A549 (cell line): ENCODE measurements around the gene VAPB. TPM values are rescaled to one million over a fixed set of nuclear protein-coding genes. Genes with fewer than 3 reads are reported as not detected.

ENCODE experiments used
- ATAC-seq, 2 experiments: fragments of 200-7000 bp in 1 of 2; fragments of >200 bp in 1 of 2; cut with Nextera tagmentation in 1 of 2; cut with Tn5 transposase in 1 of 2; 3 replicates each; pipeline versions ENCODE4 v1.8.0 to v1.9.1; 2018 to 2020; ENCODE audit warnings: mild to moderate bottlenecking in 1 of 2, moderate library complexity in 1 of 2
- CTCF ChIA-PET: fragments of 300-600 bp; sonication (Branson Sonifier 250); formaldehyde crosslinking; extraction: SDS; loops from one replicate; lab custom pipeline; 2021; ENCODE audit warnings: antibody characterized with exemption, inconsistent platforms; lab: Yijun Ruan, JAX
- POLR2A ChIA-PET: fragments of 350-600 bp; formaldehyde crosslinking; extraction: SDS; loops from one replicate; lab custom pipeline; 2021; ENCODE audit warnings: antibody characterized with exemption, inconsistent platforms; lab: Yijun Ruan, JAX
- DNase-seq, 2 experiments: peaks; one replicate each; pipeline versions ENCODE4 v3.0.0 to v3.0.0-alpha.2; 2011 to 2016; ENCODE audit warnings: low read depth in 1 of 2, low spot score in 1 of 2
- FAIRE-seq: peaks from 2 replicates; lab custom pipeline; 2011; peaks lifted over from hg19 to GRCh38; lab: Jason Lieb, UNC
- H3K27ac ChIP-seq, 2 experiments: fragments of >200 bp; sonication (Bioruptor Twin); formaldehyde crosslinking; 3 replicates each; pipeline ENCODE4 v1.5.1; 2016 to 2017
- H3K4me1 ChIP-seq: fragments of >200 bp; sonication (Bioruptor Twin); formaldehyde crosslinking; 3 replicates; pipeline ENCODE4 v1.6.1; 2016
- H3K4me2 ChIP-seq: fragments of >200 bp; sonication (Bioruptor Twin); formaldehyde crosslinking; 3 replicates; pipeline ENCODE4 v1.6.1; 2016
- H3K4me3 ChIP-seq: fragments of >200 bp; sonication (Bioruptor Twin); formaldehyde crosslinking; 3 replicates; pipeline ENCODE4 v1.5.1; 2016
- H3K9me3 ChIP-seq: fragments of >200 bp; sonication (Bioruptor Twin); formaldehyde crosslinking; 3 replicates; pipeline ENCODE4 v1.6.1; 2016
- BHLHE40 ChIP-seq: IDR thresholded peaks from 2 replicates; pipeline ENCODE4 v1.6.1; 2012; ENCODE audit warnings: low read depth, low read length, inconsistent platforms
- CBX2 ChIP-seq: fragments of 200-600 bp; sonication (generic); IDR thresholded peaks from 2 replicates; pipeline ENCODE4 v1.6.1; 2016; ENCODE audit warnings: low read depth, mild to moderate bottlenecking, borderline replicate concordance
- CBX8 ChIP-seq: fragments of 200-600 bp; sonication (generic); IDR thresholded peaks from 2 replicates; pipeline ENCODE4 v1.6.1; 2016
- CHD2 ChIP-seq: fragments of 150-350 bp; IDR thresholded peaks from 2 replicates; pipeline ENCODE4 v1.6.1; 2014; ENCODE audit warnings: low read length; ENCODE audit not compliant: partially characterized antibody
- EP300 ChIP-seq, 2 experiments: fragments of >200 bp; sonication (Bioruptor Twin); formaldehyde crosslinking; IDR thresholded peaks; 2 replicates in 1 of 2; 3 replicates in 1 of 2; pipeline ENCODE4 v1.6.1; 2016 to 2017
- ESRRA ChIP-seq: fragments of 150-350 bp; IDR thresholded peaks from 2 replicates; pipeline ENCODE4 v1.6.1; 2014; ENCODE audit warnings: mild to moderate bottlenecking, low read length, borderline replicate concordance
- FOXS1 ChIP-seq: fragments of 250-450 bp; sonication (Bioruptor Pico); IDR thresholded peaks from 2 replicates; pipeline ENCODE4 v1.5.0; 2020; ENCODE audit warnings: mild to moderate bottlenecking, moderate library complexity
- GATA3 ChIP-seq: IDR thresholded peaks from 2 replicates; pipeline ENCODE4 v1.6.1; 2012; ENCODE audit warnings: borderline replicate concordance
- HOXA7 ChIP-seq: fragments of 250-450 bp; sonication (Bioruptor Pico); IDR thresholded peaks from 2 replicates; pipeline ENCODE4 v1.5.0; 2020; ENCODE audit warnings: mild to moderate bottlenecking, moderate library complexity
- JUN ChIP-seq, 2 experiments: fragments of >200 bp; sonication (Bioruptor Twin); formaldehyde crosslinking; IDR thresholded peaks; 2 replicates in 1 of 2; 3 replicates in 1 of 2; pipeline ENCODE4 v1.6.1; 2016 to 2017
- KDM1A ChIP-seq: fragments of 200-600 bp; sonication (generic); IDR thresholded peaks from 2 replicates; pipeline ENCODE4 v1.6.1; 2016; ENCODE audit warnings: low read depth, mild to moderate bottlenecking
- KDM5A ChIP-seq: fragments of 200-600 bp; sonication (generic); IDR thresholded peaks from 2 replicates; pipeline ENCODE4 v1.6.1; 2016; ENCODE audit warnings: antibody characterized with exemption, mild to moderate bottlenecking
- MAFK ChIP-seq: fragments of 450-650 bp; IDR thresholded peaks from 2 replicates; pipeline ENCODE4 v1.6.1; 2014; ENCODE audit not compliant: partially characterized antibody
- MAZ ChIP-seq: fragments of 150-350 bp; IDR thresholded peaks from 2 replicates; pipeline ENCODE4 v1.6.1; 2014; ENCODE audit warnings: antibody characterized with exemption, low read depth, low read length, borderline replicate concordance
- MYC ChIP-seq: IDR thresholded peaks from 2 replicates; pipeline ENCODE4 v1.6.1; 2012; ENCODE audit warnings: mild to moderate bottlenecking, inconsistent platforms, low read length, improper control_type of control experiment, borderline replicate concordance
- NPAS2 ChIP-seq: fragments of 250-450 bp; sonication (Bioruptor Pico); IDR thresholded peaks from 2 replicates; pipeline ENCODE4 v1.8.0; 2022; ENCODE audit warnings: mild to moderate bottlenecking, moderate library complexity, borderline replicate concordance
- NR3C1 ChIP-seq: fragments of >200 bp; sonication (Bioruptor Twin); formaldehyde crosslinking; IDR thresholded peaks from 3 replicates; pipeline ENCODE4 v1.6.1; 2017
- POLR2A ChIP-seq: IDR thresholded peaks from 2 replicates; pipeline ENCODE4 v1.6.1; 2012; ENCODE audit warnings: mild to moderate bottlenecking, low read length
- POLR2AphosphoS2 ChIP-seq: conservative IDR thresholded peaks from 2 replicates; pipeline ENCODE4 v1.6.1; 2012; ENCODE audit warnings: low read length, improper control_type of control experiment, inconsistent platforms
- RARB ChIP-seq: fragments of 250-450 bp; sonication (Bioruptor Pico); IDR thresholded peaks from 2 replicates; pipeline ENCODE4 v1.8.0; 2021; ENCODE audit warnings: mild to moderate bottlenecking, moderate library complexity
- SMC3 ChIP-seq: fragments of >200 bp; sonication (Bioruptor Twin); formaldehyde crosslinking; IDR thresholded peaks from 3 replicates; pipeline ENCODE4 v1.6.1; 2018; ENCODE audit warnings: inconsistent platforms
- TFCP2L1 ChIP-seq: fragments of 250-450 bp; sonication (Bioruptor Pico); IDR thresholded peaks from 2 replicates; pipeline ENCODE4 v1.5.0; 2021; ENCODE audit warnings: mild to moderate bottlenecking
- TP53 ChIP-seq: fragments of 250-450 bp; sonication (Bioruptor Pico); IDR thresholded peaks from 2 replicates; pipeline ENCODE4 v1.5.0; 2021; ENCODE audit warnings: mild to moderate bottlenecking, moderate library complexity
- ZSCAN20 ChIP-seq: fragments of 250-450 bp; sonication (Bioruptor Pico); IDR thresholded peaks from 2 replicates; pipeline ENCODE4 v1.8.0; 2022; ENCODE audit warnings: mild to moderate bottlenecking, moderate library complexity
- WGBS: methylation state at CpG from one replicate; pipeline ENCODE4 v1.1.6; 2017; ENCODE audit errors: missing lambda C conversion rate; 5-methylcytosine and 5-hydroxymethylcytosine counted together
- polyA plus RNA-seq, 4 experiments: library from polyadenylated mRNA; depleted of rRNA in 3 of 4; stranded (reverse); fragments of >200 nt; fragmentation: RNase III in 1 of 4; extraction: RNeasy Plus Mini Kit Qiagen cat#74134 plus additional on column Dnase treatment in 1 of 4; gene quantifications; 2 replicates in 3 of 4; 3 replicates in 1 of 4; pipeline ENCODE4 v1.2.3, GENCODE V29; 2011 to 2017
- TF ChIP-seq, protein P1 (sequence below): fragments of >200 bp; sonication (Bioruptor Twin); formaldehyde crosslinking; IDR thresholded peaks from 3 replicates; pipeline ENCODE4 v1.6.1; 2016
- TF ChIP-seq, protein P2 (sequence below): IDR thresholded peaks from 2 replicates; pipeline ENCODE4 v1.6.1; 2012; ENCODE audit warnings: low read depth, borderline replicate concordance
- TF ChIP-seq, protein P3 (sequence below): fragments of >200 bp; sonication (Bioruptor Twin); formaldehyde crosslinking; IDR thresholded peaks from 3 replicates; pipeline ENCODE4 v1.5.1; 2016
- TF ChIP-seq, protein P4 (sequence below): fragments of >200 bp; sonication (Bioruptor Twin); formaldehyde crosslinking; IDR thresholded peaks from 2 replicates; pipeline ENCODE4 v1.6.1; 2016
- TF ChIP-seq, protein P5 (sequence below): fragments of 250-450 bp; sonication (Bioruptor Pico); IDR thresholded peaks from 2 replicates; pipeline ENCODE4 v1.5.0; 2020; ENCODE audit warnings: low read depth, mild to moderate bottlenecking, moderate library complexity

The VAPB gene
- polyA plus RNA-seq, 2 of the 4 experiments (the other 2 are of a cell fraction), result 43.8 to 44.0 TPM

DNA sequence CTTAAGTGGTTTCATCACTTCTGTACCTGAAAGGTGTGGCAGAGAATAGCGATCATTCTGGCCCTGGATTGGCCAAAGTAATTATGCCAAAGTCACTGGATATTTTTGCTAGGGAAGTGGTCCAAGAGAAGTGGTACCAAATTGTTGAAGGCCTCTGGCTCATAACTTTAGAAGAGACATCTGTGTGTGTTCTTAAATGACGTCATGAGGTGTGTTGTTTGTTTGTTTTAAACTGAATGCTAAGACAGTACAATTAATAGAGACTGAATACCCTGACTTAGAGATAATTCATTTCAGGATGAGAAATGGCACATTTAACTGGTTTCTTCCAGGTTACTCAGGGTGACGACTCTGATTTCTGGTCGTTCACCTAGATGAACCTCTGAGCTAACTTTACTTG, 3.3 kb downstream of the VAPB start:
- 93% methylated on average over 4 of the region's 4 CpGs for WGBS
- no peak for DNase-seq
- TF ChIP-seq, protein P1, sequence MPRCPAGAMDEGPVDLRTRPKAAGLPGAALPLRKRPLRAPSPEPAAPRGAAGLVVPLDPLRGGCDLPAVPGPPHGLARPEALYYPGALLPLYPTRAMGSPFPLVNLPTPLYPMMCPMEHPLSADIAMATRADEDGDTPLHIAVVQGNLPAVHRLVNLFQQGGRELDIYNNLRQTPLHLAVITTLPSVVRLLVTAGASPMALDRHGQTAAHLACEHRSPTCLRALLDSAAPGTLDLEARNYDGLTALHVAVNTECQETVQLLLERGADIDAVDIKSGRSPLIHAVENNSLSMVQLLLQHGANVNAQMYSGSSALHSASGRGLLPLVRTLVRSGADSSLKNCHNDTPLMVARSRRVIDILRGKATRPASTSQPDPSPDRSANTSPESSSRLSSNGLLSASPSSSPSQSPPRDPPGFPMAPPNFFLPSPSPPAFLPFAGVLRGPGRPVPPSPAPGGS, result no peak
- TF ChIP-seq, protein P2, sequence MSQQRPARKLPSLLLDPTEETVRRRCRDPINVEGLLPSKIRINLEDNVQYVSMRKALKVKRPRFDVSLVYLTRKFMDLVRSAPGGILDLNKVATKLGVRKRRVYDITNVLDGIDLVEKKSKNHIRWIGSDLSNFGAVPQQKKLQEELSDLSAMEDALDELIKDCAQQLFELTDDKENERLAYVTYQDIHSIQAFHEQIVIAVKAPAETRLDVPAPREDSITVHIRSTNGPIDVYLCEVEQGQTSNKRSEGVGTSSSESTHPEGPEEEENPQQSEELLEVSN, result no peak
- TF ChIP-seq POLR2AphosphoS2 (no peak), MYC (no peak), TP53 (no peak), MAFK (no peak), BHLHE40 (no peak), CHD2 (no peak), SMC3 (no peak), NPAS2 (CRISPR knock-in tag) (no peak), NR3C1 (no peak), EP300 (IDR thresholded peaks at IDR 0.05) (no peak), TFCP2L1 (CRISPR knock-in tag) (no peak), RARB (CRISPR knock-in tag) (no peak), JUN (IDR thresholded peaks at IDR 0.05) (no peak), ZSCAN20 (CRISPR knock-in tag) (no peak)
- TF ChIP-seq, protein P3, sequence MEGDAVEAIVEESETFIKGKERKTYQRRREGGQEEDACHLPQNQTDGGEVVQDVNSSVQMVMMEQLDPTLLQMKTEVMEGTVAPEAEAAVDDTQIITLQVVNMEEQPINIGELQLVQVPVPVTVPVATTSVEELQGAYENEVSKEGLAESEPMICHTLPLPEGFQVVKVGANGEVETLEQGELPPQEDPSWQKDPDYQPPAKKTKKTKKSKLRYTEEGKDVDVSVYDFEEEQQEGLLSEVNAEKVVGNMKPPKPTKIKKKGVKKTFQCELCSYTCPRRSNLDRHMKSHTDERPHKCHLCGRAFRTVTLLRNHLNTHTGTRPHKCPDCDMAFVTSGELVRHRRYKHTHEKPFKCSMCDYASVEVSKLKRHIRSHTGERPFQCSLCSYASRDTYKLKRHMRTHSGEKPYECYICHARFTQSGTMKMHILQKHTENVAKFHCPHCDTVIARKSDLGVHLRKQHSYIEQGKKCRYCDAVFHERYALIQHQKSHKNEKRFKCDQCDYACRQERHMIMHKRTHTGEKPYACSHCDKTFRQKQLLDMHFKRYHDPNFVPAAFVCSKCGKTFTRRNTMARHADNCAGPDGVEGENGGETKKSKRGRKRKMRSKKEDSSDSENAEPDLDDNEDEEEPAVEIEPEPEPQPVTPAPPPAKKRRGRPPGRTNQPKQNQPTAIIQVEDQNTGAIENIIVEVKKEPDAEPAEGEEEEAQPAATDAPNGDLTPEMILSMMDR, result no peak
- Histone ChIP-seq H3K4me1 (peaks cover 12% of the 10 kb centered on the region), H3K27ac (no peak overlapping the region), H3K4me3 (no peak overlapping the region), H3K4me2 (no peak overlapping the region), H3K9me3 (no peaks in the 10 kb centered on the region)
- POLR2A ChIA-PET, result no interaction called here
- no peak for FAIRE-seq
- no peak for ATAC-seq
- CTCF ChIA-PET, result interaction anchor here (1.3 kb wide), 1 partner anchor 259 kb away, joined by 4 read pairs; the partner anchor contains the start of gene STX16

DNA sequence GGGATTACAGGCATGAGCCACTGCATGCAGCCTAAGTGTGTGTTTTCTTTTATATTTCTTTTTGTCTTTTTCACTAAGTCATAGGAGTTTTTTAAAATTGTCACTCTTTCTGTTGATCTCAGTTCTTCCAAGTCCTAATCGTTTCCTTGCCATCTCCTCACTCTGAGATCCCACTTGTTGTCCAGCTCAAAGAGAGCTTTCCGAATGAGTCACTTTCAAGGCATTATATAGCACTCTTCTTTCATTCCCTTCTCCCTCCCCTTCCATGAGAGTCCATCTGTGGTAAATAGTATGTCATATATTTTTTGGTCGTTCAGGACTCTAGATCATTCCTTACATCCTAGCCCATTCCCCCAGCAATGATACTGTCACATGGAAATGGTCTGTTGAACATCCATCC, 4.3 kb downstream of the VAPB start:
- no peak overlapping the region for H3K27ac ChIP-seq
- ChIA-PET CTCF (interaction anchor here (1.2 to 1.7 kb wide), 3 partner anchors 11 to 258 kb away, joined by 3 to 4 read pairs (median 4); partner anchors contain the start of gene STX16), POLR2A (no interaction called here)

DNA sequence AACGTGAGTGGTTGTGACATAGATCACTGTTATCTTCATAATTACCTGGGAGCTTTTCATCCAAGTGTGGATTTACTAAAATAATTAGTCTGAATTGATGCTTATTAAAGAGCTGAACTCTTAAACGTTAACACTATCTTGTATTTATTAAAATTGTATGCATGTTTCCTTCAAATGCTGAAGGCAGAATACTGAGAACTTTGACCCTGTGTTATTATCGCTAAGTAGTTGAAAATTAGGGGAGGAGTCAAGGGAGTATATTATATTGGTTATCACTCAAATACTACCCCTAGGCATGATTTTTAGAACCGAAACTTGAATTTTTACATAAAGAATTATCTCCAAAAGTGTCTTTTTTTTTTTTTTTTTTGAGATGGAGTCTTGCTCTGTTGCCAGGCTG, 5.8 kb downstream of the VAPB start:
- DNase-seq, result no peak
- no peak for FAIRE-seq
- H3K4me3 ChIP-seq, result no peak overlapping the region
- H3K4me1 ChIP-seq, result peaks cover 12% of the 10 kb centered on the region
- WGBS, result 88% methylated on average over 4 of the region's 4 CpGs
- H3K27ac ChIP-seq, result no peak overlapping the region
- CTCF ChIA-PET, result interaction anchor here (0.8 to 1.7 kb wide), 4 partner anchors 12 to 256 kb away, joined by 3 to 6 read pairs (median 4); partner anchors contain the start of gene STX16
- no peak for ATAC-seq
- H3K9me3 ChIP-seq, result no peaks in the 10 kb centered on the region
- POLR2A ChIA-PET, result no interaction called here
- H3K4me2 ChIP-seq, result no peak overlapping the region
- TF ChIP-seq GATA3 (no peak), CBX2 (no peak), FOXS1 (CRISPR knock-in tag) (no peak), KDM5A (no peak), POLR2A (no peak), BHLHE40 (no peak), CBX8 (no peak), ESRRA (no peak), NR3C1 (no peak), RARB (CRISPR knock-in tag) (no peak)
- TF ChIP-seq, protein P4, sequence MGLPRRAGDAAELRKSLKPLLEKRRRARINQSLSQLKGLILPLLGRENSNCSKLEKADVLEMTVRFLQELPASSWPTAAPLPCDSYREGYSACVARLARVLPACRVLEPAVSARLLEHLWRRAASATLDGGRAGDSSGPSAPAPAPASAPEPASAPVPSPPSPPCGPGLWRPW, result no peak
- TF ChIP-seq, protein P5, sequence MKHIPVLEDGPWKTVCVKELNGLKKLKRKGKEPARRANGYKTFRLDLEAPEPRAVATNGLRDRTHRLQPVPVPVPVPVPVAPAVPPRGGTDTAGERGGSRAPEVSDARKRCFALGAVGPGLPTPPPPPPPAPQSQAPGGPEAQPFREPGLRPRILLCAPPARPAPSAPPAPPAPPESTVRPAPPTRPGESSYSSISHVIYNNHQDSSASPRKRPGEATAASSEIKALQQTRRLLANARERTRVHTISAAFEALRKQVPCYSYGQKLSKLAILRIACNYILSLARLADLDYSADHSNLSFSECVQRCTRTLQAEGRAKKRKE (CRISPR knock-in tag), result no peak

More for the DNA sequence above, 4.3 kb downstream of the VAPB start:
- H3K4me2 ChIP-seq, result no peak overlapping the region
- H3K4me3 ChIP-seq, result no peak overlapping the region
- no peak for ATAC-seq
- no peak for FAIRE-seq
- TF ChIP-seq KDM1A, result no peak
- no peak for TF ChIP-seq MAZ
- TF ChIP-seq CHD2, result no peak
- no peak for TF ChIP-seq SMC3
- no peak for TF ChIP-seq TP53
- TF ChIP-seq HOXA7, result no peak
- TF ChIP-seq KDM5A, result no peak
- TF ChIP-seq, protein P5 (CRISPR knock-in tag), result no peak
- 84% methylated on average over 3 of the region's 3 CpGs for WGBS
- DNase-seq, result no peak
- peaks cover 12% of the 10 kb centered on the region for H3K4me1 ChIP-seq
- no peaks in the 10 kb centered on the region for H3K9me3 ChIP-seq
